Measurements from ENCODE around the gene CELSR1. TPM values are rescaled to one million over a fixed set of nuclear protein-coding genes. Genes with fewer than 3 reads are reported as not detected.

Gene CELSR1
- total RNA-seq, 2 experiments from 2014 or later = 3.7 to 5.2 TPM

DNA sequence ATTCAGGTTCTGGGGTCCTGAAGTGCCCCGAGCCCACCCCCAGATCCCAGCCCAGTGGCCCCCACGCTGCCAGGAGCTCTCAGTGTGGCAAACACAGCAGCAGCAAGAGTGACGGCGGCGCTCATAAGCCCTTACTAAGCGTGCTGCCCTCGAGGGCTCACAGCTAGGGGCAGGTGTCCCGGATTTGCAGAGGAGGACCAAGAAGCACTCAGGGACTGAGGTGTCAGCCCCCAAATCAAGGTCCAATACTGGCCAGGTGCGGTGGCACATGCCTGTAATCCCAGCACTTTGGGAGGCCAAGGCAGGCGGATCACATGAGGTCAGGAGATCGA is 25.4 kb downstream of the CELSR1 start:
- no peaks in the 10 kb centered on the region for H3K9me3 ChIP-seq (ENCODE audit: low read length)

GRCh38 chr22:46511151-46512038 is 26.0 kb downstream of the CELSR1 start:
- intact Hi-C loops (cut with micrococcal nuclease; ENCODE audit: unreplicated experiment) = no loop called here
- no peak overlapping the region for H2AFZ ChIP-seq (ENCODE audit: low read length)
- no TSS peak for BruUV-seq (replicated peaks)
- TF ChIP-seq EZH2phosphoT487 (IDR thresholded peaks at IDR 0.05; ENCODE audit: borderline replicate concordance, low read depth, low read length) = no peak
- TF ChIP-seq, protein P1, sequence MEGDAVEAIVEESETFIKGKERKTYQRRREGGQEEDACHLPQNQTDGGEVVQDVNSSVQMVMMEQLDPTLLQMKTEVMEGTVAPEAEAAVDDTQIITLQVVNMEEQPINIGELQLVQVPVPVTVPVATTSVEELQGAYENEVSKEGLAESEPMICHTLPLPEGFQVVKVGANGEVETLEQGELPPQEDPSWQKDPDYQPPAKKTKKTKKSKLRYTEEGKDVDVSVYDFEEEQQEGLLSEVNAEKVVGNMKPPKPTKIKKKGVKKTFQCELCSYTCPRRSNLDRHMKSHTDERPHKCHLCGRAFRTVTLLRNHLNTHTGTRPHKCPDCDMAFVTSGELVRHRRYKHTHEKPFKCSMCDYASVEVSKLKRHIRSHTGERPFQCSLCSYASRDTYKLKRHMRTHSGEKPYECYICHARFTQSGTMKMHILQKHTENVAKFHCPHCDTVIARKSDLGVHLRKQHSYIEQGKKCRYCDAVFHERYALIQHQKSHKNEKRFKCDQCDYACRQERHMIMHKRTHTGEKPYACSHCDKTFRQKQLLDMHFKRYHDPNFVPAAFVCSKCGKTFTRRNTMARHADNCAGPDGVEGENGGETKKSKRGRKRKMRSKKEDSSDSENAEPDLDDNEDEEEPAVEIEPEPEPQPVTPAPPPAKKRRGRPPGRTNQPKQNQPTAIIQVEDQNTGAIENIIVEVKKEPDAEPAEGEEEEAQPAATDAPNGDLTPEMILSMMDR (conservative IDR thresholded peaks at IDR 0.05; ENCODE audit: low read length) = no peak
- H3K4me2 ChIP-seq (ENCODE audit: low read length) = no peak overlapping the region
- no peaks in the 10 kb centered on the region for H3K4me1 ChIP-seq (ENCODE audit: insufficient read depth, low read length, poor library complexity, severe bottlenecking)
- H4K20me1 ChIP-seq (ENCODE audit: insufficient read depth, low read length) = no peaks in the 10 kb centered on the region
- H3K79me2 ChIP-seq (ENCODE audit: insufficient read depth, low read depth, low read length) = no peaks in the 10 kb centered on the region
- POLR2A ChIA-PET = no interaction called here
- H3K9me2 ChIP-seq (ENCODE audit: insufficient read depth, low read length) = no peaks in the 10 kb centered on the region
- no peak overlapping the region for H3K27ac ChIP-seq (ENCODE audit: low read depth, low read length, poor library complexity, severe bottlenecking)
- no peaks in the 10 kb centered on the region for H3K9me3 ChIP-seq (ENCODE audit: low read length)
- DNase-seq (ENCODE audit: low spot score) = no peak
- CTCF ChIA-PET (ENCODE audit: unreplicated experiment) = no interaction called here
- no peaks in the 10 kb centered on the region for H3K36me3 ChIP-seq (ENCODE audit: insufficient read depth, low read length)
- H3K4me3 ChIP-seq (ENCODE audit: low read depth, low read length, poor library complexity, severe bottlenecking) = no peak overlapping the region

More for the DNA sequence above, 25.4 kb downstream of the CELSR1 start:
- H3K4me3 ChIP-seq (ENCODE audit: low read depth, low read length, poor library complexity, severe bottlenecking) = no peak overlapping the region
- H4K20me1 ChIP-seq (ENCODE audit: insufficient read depth, low read length) = no peaks in the 10 kb centered on the region
- no peak overlapping the region for H2AFZ ChIP-seq (ENCODE audit: low read length)
- no peak overlapping the region for H3K4me2 ChIP-seq (ENCODE audit: low read length)
- H3K4me1 ChIP-seq (ENCODE audit: insufficient read depth, low read length, poor library complexity, severe bottlenecking) = no peaks in the 10 kb centered on the region
- BruUV-seq (replicated peaks) = no TSS peak
- TF ChIP-seq EZH2phosphoT487 (IDR thresholded peaks at IDR 0.05; ENCODE audit: borderline replicate concordance, low read depth, low read length) = no peak
- TF ChIP-seq, protein P1 (conservative IDR thresholded peaks at IDR 0.05; ENCODE audit: low read length) = no peak
- no peaks in the 10 kb centered on the region for H3K9me2 ChIP-seq (ENCODE audit: insufficient read depth, low read length)
- no peak overlapping the region for H3K27ac ChIP-seq (ENCODE audit: low read depth, low read length, poor library complexity, severe bottlenecking)
- no peaks in the 10 kb centered on the region for H3K36me3 ChIP-seq (ENCODE audit: insufficient read depth, low read length)
- ChIA-PET POLR2A (no interaction called here), CTCF (ENCODE audit: unreplicated experiment) (no interaction called here)
- intact Hi-C loops (cut with micrococcal nuclease; ENCODE audit: unreplicated experiment) = no loop called here
- DNase-seq (ENCODE audit: low spot score) = no peak
- H3K79me2 ChIP-seq (ENCODE audit: insufficient read depth, low read depth, low read length) = no peaks in the 10 kb centered on the region

GRCh38 chr22:46509416-46510089 is 27.9 kb downstream of the CELSR1 start:
- Histone ChIP-seq H3K4me3 (ENCODE audit: low read depth, low read length, poor library complexity, severe bottlenecking) (no peak overlapping the region), H3K9me2 (ENCODE audit: insufficient read depth, low read length) (no peaks in the 10 kb centered on the region), H3K36me3 (ENCODE audit: insufficient read depth, low read length) (no peaks in the 10 kb centered on the region), H3K4me2 (ENCODE audit: low read length) (no peak overlapping the region), H3K27ac (ENCODE audit: low read depth, low read length, poor library complexity, severe bottlenecking) (no peak overlapping the region), H3K79me2 (ENCODE audit: insufficient read depth, low read depth, low read length) (no peaks in the 10 kb centered on the region), H3K4me1 (ENCODE audit: insufficient read depth, low read length, poor library complexity, severe bottlenecking) (no peaks in the 10 kb centered on the region), H3K9me3 (ENCODE audit: low read length) (no peaks in the 10 kb centered on the region), H2AFZ (ENCODE audit: low read length) (no peak overlapping the region), H4K20me1 (ENCODE audit: insufficient read depth, low read length) (no peaks in the 10 kb centered on the region)
- DNase-seq (ENCODE audit: low spot score) = no peak
- ChIA-PET POLR2A (no interaction called here), CTCF (ENCODE audit: unreplicated experiment) (interaction anchor here (0.7 kb wide), 1 partner anchor 10 kb away, joined by 12 read pairs; no protein-coding TSS in a partner anchor)
- TF ChIP-seq EZH2phosphoT487 (IDR thresholded peaks at IDR 0.05; ENCODE audit: borderline replicate concordance, low read depth, low read length) = no peak
- TF ChIP-seq, protein P1 (conservative IDR thresholded peaks at IDR 0.05; ENCODE audit: low read length) = no peak
- intact Hi-C loops (cut with micrococcal nuclease; ENCODE audit: unreplicated experiment) = no loop called here
- no TSS peak for BruUV-seq (replicated peaks)

Measured in OCI-LY7 (cell line).